NAMALWA (cell line): ENCODE data around the gene TMEM74B.

Experiments
- DNase-seq: peaks from one replicate; pipeline ENCODE4 v3.0.0-alpha.2; 2015; ENCODE audit warnings: low spot score

Gene TMEM74B

DNA sequence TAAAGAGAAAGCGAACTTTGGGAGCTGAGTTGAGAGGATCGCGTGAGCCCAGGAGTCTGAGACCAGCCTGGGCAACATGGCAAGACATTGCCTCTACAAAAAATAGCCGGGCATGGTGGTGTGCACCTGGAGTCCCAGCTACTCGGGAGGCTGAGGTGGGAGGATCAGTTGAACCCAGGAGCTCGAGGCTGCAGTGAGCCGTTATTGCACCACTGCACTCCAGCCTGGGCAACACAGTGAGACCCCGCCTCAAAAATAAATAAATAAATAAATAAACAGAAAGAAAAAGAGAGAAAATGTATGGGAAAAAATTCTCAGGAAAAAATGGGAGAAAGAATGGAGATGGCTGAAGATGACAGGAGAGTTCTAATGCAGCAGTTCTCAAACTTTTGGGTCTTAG is 21.0 kb upstream of the TMEM74B start:
- no peak for DNase-seq

DNA sequence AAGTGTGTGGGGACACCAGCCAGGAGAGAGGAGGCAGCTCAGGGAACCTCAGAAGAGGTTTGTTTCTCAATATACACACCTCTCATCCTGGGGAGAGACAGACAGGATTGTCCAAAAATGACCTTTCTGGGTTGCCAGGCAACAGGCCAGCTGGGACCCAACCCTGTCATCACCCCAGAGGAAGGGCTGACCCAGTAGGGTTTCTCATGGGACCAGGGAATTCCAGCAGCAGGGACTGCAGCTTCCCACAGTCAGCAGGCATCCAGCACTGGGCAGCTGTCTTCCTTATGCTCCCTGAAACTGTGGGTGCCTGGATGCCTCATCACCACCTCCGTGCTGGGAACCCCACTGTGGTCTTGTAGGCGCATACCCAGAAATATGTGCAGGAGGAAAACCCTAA is 19.8 kb upstream of the TMEM74B start:
- no peak for DNase-seq

DNA sequence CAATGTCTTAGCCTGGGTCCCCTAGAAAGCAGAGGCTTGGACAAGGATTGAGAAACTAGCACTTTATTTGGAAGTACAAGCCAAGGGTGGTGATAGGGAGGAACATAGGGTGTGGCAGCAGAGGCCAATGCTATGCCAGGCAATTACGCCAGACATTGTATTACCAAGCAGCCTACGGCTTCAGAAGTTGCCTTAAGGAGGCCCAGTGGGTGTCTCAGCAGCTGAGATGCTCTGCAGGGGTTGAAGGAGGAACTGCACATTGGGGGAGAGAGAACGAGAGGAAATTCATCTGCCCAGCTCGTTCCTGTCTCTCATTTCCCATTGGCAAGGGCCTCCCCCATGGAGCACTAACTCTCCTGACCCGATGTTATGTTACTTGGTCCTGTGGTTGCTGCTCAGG is 19.3 kb upstream of the TMEM74B start:
- DNase-seq = no peak

DNA sequence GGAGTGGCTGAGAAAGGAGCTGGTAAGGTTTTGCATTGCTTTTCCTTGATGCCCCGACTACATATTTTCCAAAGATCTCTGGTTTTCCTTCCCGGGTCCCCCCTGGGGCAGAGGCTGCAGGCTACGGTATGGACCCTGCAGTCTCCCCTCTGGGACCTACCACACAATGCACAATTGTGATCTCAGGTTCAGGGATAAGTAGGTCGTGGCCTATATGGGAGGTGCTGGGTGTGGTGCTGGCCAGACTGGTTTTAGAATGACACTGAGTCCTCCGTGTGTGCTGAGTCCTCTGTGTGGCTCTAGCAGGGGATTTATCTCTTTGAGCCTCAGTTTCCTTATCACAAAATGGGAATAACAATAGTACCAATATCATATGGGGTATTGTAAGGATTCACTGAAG is 18.8 kb upstream of the TMEM74B start:
- DNase-seq = no peak

DNA sequence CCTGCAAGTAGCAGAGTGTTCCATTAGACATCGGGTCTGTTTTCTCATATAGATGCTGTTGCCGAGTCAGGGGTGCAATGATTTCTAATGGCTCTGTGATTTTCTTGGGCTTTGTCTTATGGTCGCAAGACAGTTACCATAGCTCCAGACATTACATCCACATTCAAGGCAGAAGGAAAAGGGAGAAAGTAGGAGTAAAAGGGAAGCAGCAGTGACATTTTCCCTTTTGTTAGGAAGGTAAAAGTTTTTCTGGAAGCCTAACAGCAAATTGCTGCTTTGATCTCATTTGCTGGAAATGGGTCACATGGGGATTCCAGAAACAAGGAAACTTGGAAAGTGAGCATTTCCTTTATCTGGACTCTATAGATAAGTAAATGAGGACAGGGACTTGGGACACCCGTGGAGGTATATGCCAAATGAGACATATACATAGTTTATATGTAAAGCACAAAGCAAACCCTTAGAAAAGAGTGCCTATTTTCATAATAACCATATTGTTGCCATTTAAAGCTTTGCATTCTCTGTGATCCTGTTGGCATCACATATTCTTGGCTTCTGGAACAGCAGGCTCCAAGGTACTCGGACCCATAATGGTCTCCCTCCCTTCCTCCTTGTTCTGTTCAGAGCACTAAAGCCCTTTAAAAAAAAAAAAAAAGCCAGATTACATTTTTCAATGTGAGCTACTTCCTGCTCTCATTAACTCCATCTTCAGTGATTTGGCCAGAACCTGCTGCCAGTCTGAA is 18.2 kb upstream of the TMEM74B start, which contains the start of gene C20orf202:
TSS of gene C20orf202 (plus strand) at position 693 of the 743 bp plus-strand sequence. CDS start 132 bp downstream, outside the sequence.
- DNase-seq = no peak

DNA sequence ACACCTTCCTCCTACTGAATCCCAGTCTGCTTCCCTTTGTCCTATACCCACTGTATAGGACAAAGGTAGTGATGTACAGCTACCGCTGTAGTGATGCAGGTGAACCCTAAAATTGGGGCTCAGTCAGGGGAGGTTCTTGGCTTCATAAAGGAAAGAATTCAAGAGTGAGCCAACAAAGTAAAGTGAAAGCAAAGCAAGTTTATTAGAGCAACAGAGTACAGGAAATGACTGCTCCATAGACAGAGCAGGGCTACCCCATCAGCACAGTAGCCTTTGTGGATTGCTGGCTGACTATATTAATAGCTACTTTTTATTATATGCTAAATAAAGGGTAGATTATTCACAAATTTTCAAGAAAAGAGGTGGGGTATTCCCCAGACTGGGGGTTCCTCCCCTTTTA is 15.2 kb upstream of the TMEM74B start:
- no peak for DNase-seq

DNA sequence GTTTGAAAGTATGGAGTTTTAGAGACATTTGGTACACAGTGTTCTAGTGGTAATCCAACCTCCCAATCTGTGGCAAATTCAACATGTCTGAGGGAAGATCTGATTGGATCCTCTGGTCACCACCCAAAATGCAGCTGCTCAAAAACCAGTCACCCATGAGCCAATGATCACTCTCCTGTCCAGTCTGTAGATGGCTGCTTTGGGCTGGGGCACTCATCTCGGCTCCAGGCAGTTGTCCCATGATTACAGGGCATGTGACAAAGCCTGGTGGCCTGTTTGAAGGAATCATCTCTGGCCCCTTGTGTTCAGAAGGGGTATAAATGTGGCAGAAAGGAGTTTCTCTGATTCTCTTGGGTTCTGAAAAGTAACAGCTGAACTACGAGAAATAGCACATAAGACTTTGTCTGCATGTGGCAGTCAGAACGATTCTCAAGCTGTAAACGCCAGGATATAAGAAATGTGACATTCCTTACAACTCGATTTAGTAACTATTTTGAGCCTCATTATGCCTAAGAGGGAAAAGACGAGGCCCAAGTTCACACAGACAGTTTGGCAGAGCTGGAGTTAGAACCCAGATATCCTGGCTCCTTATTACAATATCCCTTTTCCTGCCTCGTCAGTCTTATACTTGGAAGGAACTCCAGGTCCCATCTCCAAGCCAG is 14.6 kb upstream of the TMEM74B start:
- no peak for DNase-seq

DNA sequence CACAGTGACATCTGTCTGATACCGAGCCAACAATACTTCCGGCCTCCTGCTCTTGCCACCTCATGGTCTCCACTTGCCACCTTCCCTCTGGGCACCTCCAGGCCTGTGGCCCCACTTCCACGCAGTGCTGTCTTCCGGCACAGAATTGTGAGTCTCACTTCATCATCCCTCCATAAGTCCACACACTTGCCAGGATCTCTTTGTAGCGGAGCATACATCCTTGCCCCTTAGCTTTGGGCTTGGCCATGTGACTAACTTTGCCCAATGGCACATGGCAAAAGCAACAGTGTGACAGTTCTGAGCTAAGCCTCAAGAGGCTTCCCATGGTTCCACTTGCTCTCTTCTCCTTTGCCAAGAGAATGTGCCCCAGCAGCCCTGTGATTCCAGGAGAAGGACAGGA is 14.0 kb upstream of the TMEM74B start:
- no peak for DNase-seq

DNA sequence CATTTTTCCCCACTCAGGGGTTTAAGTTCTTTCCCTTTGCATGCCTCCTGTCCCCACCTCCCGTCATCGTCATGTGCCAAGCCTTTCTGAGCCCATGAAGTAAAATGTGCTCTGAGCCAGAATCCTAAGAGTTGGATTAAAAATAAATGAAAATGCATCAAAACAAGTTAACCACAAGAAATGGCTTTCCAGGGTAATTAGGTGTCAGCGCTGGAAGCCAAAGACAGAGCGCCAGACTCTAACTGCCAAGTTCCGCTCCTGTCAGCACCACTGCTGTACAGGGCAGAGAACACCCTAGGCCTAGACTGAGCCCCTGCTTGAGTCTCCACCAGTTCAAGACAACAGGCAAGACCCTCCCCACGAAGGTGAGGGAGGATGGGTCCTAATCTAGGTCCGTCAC is 13.0 kb upstream of the TMEM74B start:
- DNase-seq = no peak

DNA sequence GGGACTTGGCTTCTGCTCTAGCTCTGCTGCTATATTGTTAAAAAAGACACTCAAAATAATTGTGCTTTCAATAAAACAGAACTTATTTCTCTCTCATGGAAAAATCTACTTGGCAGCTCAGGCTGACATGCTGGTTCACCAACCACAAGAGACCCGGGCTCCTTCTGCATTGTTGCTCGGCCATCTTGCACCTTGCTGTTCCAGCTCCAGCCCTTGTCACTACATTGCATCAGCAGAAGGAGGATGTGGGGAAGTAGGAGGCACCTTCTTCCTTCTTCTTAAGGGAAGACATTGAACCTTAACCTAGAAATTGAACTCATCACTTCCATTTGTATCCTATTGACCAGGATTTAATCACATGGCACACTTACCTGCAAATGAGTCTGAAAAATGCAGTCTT is 11.9 kb upstream of the TMEM74B start:
- no peak for DNase-seq

DNA sequence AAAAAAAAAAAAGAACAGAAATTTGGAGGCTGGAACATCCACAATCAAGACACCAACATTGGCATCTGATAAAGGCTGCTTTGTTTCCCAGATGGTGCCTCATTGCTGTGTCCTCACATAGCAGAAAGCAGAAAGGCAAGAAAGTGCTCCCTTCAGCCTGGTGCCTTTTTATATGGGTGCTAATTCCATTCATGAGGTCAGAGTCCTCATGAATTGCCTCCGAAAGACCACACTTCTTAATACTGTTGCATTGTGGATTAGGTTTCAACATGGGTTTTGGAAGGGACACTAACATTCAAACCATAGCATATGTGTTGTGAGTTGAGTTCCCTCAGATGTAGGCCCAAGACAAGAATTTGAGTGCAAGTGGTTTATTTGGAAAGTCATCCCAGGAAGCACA is 10.4 kb upstream of the TMEM74B start:
- DNase-seq = no peak

DNA sequence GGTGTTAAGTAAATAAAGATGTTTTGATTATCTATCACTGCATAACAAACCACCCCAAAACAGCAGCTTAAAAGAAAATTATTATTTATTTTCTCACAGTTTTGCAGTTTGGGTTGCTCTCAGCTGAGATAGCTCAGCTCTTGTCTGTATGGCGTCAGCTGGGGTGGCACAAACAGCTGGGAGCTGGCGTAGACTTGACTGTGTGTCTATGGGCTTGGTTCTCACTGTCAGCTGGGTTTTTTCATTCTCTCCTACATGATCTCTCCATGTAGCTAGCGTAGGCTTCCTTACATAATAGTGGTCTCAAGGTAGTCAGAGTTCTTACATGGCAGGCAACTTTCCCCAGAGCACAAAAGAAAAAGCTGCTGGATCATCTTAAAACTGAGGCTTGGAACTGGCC is 6.5 kb upstream of the TMEM74B start:
- no peak for DNase-seq

DNA sequence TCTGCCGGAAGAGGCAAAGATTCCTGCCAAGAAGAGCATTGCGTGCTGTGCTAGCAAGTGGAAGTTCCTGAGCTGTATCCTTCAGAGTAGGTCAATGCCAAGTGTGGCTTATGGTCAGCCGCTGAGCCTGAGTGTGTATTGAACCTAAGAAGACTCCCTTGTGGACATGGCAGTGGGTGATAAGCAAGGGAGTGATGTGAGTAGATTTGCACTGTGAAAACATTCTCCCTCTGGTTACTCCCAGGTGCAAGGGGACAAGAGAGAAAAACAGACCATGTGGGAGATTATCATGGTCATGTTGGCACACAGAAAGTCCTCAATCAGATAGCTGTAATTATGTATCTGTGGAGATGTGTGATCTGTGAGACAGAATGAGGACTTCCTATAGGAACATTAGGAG is 6.1 kb upstream of the TMEM74B start:
- DNase-seq = no peak

DNA sequence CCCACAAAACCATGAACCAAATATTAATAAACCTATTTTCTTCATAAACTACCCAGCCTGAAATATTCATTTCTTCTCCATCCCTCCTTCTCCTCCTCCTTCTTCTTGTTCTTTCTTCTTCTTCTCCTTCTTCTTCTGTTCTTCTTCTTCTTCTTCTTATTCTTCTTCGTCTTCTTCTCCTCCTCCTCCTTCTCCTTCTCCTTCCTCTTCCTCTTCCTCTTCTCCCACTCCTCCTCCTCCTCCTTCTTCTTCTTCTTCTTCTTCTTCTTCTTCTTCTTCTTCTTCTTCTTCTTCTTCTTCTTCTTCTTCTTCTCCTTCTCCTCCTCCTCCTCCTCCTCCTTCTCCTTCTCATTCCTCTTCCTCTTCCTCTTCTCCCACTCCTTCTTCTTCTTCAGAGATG is 5.0 kb upstream of the TMEM74B start:
- DNase-seq = no peak

DNA sequence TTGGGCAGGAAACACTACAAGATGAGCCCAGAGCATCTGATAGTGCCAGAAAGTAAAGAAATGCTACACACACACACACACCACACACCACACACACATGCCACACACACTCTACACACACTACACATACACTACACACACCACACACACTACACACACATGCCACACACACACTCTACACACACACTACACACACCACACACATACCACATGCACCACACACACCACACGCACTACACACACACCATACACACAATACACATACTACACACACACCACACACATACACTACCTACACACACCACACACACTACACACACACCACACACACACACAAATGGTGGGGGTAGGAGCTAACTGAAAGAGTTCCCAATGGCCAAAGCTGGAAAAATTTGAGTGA is 3.6 kb upstream of the TMEM74B start:
- DNase-seq = no peak

DNA sequence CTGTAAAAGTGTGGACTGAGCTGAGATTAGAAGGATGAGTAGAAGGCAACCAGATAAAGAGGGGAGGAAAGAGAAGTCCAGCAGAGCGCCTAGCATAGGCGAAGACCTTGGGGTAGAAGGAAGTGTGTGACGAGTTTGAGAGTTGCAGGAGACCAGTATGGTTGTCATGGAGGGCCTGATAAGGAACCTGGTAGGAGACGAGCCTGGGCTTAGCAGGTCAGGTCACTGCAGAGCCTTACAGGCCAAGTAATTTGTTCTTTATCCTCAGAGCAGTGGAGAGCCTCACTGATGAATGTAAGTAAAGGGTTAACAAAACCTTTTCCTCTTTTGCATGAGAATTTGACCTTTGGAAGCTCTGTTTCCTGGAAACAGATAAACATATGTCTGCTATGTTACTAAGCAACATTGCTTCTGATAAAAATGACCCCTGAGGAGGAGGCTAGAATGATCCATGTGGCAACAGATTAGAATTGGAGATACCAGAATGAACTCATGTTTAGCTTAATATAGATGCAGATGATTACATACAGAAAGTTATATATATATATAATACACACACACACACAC is 2.9 kb upstream of the TMEM74B start:
- no peak for DNase-seq

DNA sequence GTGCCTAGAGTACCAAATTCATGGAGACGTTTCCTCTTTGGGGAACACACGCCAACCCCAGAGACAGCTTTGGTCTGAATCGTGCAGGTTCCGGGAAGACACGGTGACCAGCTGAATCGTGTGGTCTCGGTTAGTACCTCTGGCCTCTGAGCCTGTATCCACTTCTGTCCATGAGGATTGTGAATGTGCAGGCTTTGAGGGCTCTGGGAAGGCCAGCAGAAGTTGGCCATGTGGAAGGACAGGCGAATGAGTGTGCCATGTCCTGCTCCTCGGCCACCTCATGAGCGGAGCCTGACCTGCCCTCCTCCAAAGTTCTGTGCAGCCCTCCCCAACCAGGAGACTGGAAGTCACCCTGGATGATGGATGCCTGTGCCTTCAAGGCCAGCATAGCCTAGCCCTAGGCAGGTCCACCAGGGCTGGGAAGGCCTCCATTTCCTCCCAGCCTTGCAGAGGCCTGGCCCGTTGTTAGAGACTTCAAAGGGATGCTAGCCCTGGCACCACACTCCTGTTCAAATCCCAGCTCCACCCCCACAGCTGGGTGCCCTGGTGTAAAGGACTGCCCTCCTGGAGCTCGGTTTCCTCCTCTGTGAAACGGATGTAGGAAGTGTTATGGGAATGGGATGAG is 1.7 kb upstream of the TMEM74B start:
- no peak for DNase-seq

DNA sequence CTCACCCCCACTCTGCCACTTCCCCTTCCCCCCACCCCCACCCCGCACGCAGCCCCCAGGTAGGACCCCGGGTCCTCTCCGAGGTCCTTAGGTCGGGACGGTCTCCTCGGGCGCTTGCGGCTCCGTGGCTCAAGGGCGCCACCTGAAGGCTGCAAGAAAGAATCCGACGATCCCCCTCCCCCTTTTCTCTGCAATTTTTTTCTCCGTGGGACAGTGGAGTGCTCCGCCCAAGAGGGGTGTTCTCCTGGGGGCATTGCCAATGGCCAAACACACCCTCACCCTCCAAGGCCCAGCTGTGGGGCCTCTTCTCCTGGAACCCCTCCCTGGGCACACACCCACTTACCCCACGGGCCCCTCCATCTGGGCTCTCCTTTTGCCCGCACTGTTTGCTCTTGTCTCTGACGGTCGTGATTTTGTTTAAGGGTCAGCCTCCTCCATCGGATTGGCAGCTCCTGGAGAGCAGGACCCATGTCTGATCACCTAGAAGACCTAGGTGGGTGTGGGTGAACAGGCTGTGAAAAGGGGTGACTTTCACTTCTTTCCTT is 1.1 kb upstream of the TMEM74B start:
- DNase-seq = peak; percentile 35

DNA sequence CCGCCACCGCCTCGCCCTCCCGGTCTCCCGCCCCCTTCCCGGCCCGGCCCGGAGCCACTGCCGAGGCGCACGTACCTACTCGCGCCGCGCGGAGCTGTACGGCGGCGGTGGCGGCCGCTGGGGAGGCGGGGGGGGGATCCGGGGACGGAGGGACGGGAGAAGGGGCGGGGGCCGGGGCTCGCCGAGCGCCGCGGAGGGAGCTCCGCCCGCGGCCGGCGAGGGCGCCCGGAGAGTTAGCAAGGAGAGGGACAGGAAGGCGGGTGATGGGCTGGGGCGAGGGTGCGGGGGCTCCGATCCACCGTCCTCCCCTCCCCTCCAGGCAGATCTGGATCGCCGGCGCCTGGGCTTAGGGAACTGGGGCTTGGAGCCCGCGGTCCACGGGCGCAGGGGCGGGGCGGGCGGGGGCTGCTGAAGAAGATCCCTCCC is 548 bp upstream of the TMEM74B start:
- DNase-seq = no peak

DNA sequence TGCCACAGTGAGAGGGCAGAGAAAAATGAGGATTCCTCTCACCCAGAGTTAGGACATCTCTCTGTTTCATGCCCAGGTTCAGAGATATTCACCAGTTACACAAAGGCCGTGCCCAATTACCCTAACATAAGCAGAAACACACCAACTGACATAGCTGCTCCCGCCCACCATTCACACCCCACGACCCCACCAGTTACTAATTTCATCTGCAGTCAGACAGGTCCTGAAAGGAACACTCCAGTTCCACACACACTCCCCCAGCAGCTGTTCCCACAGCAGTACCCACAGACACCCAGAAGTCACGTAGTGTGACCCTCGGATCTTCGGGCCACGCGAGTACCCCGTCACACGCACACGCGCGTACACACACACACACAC is 532 bp downstream of the TMEM74B start:
- DNase-seq = no peak

DNA sequence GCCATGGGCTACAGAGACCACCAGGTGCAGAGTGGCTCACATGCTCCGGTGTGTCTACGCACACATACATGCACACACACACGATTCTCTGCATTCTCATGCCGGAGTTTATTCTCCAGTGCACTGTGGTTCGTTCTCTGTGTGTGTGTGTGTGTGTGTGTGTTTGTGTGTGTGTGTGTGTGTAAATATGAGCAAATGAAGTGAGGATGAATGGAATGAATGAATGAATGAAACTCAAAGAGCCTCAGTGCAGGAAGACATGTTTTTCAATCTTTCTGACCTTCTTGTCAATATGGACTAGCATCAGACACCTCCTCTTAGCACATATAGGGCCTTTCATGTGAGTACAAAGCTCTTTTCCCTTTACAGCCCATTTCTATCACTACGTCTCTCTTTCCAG is 1.6 kb downstream of the TMEM74B start:
- no peak for DNase-seq

DNA sequence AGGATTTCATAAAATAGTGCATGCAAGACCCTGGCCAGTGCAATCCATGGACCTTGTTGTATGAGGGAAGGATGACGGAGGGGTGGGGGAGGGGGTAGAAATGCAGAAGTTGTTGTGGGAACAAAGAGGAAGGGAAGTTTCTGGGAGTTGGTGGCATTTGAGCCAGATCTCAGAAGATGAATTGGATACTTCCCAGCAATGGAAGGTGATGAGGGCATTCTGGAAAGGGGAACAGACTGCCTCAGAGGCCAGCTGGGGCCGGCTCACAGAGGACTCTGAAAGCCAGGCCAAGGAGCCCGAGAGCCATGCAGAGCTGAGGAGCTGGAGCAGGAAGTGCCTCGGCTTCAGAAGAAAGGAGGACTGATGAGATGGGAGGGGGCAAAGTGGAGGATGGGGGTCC is 2.7 kb downstream of the TMEM74B start:
- no peak for DNase-seq

DNA sequence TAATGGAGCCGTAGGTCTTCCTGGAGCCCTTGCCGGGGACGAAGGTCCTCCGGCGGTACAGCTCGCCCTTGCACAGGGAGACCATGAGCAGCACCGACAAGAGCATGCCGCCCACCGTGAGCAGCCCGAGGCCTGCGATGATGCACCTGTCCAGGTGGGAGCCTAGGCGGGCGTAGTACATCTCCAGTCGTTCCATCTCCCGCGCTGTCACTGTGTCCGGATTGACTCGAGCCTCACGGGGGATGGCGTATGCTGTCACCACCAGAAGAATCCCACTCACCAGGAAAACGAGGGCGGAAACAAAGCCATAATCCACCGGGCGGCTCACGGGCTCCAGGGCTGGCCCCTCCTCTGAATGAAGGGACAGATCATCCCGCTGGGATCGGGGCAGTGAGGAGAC is 3.8 kb downstream of the TMEM74B start:
- DNase-seq = no peak
